Transverse colon (tissue), 4 donors: ENCODE results near the gene C1orf198. TPM values are rescaled to one million over a fixed set of nuclear protein-coding genes. Genes with fewer than 3 reads are reported as not detected.

Source experiments
- DNase-seq: peaks from one replicate; pipeline ENCODE4 v3.0.0-alpha.2; 2019
- H3K27ac ChIP-seq, 4 donors: fragments of 200-600 bp; sonication (generic); 2 replicates each; pipeline ENCODE4 v1.5.1; 2016 to 2018; ENCODE audit warnings: inconsistent platforms in 4 of 4
- H3K27me3 ChIP-seq: fragments of 200-600 bp; sonication (generic); 2 replicates; pipeline ENCODE4 v1.5.1; 2017; ENCODE audit warnings: inconsistent platforms
- H3K36me3 ChIP-seq, 4 donors: fragments of 200-600 bp; sonication (generic); 2 replicates each; pipeline ENCODE4 v1.5.1; 2017 to 2019; ENCODE audit warnings: inconsistent platforms in 4 of 4
- H3K4me1 ChIP-seq, 4 donors: fragments of 200-600 bp; sonication (generic); 2 replicates each; pipeline ENCODE4 v1.5.1; 2017 to 2020; ENCODE audit warnings: inconsistent platforms in 4 of 4
- H3K4me3 ChIP-seq, 4 donors: fragments of 200-600 bp; sonication (generic); 1 replicate in 1 of 4; 2 replicates in 3 of 4; pipeline versions ENCODE4 v1.5.1 to v1.6.1; 2017 to 2019; ENCODE audit warnings: inconsistent platforms in 4 of 4
- H3K9me3 ChIP-seq, 2 donors: fragments of 200-600 bp; sonication (generic); 2 replicates each; pipeline ENCODE4 v1.5.1; 2017 to 2019; ENCODE audit warnings: inconsistent platforms in 2 of 2
- CTCF ChIP-seq, 5 experiments: fragments of 200-600 bp in 3 of 5; fragments of 450-650 bp in 2 of 5; sonication (generic) in 3 of 5; IDR thresholded peaks; 1 replicate in 2 of 5; 2 replicates in 3 of 5; pipeline ENCODE4 v1.5.1; 2016 to 2017; ENCODE audit warnings: antibody characterized with exemption in 5 of 5, inconsistent platforms in 3 of 5, mild to moderate bottlenecking in 2 of 5, moderate library complexity in 1 of 5
- EP300 ChIP-seq: sonication (generic); formaldehyde crosslinking; IDR thresholded peaks from one replicate; pipeline ENCODE4 v1.6.1; 2017; ENCODE audit warnings: antibody characterized with exemption, low read depth
- POLR2A ChIP-seq: fragments of 450-650 bp; IDR thresholded peaks from one replicate; pipeline ENCODE4 v1.6.1; 2016; ENCODE audit warnings: antibody characterized with exemption, mild to moderate bottlenecking, moderate library complexity
- POLR2AphosphoS5 ChIP-seq, 3 donors: sonication (generic); formaldehyde crosslinking; IDR thresholded peaks; one replicate each; pipeline ENCODE4 v1.6.1; 2016; ENCODE audit warnings: antibody characterized with exemption in 3 of 3
- WGBS, 2 donors: methylation state at CpG; one replicate each; pipeline ENCODE4 v1.1.5; 2018; ENCODE audit warnings: low coverage in 1 of 2; 5-methylcytosine and 5-hydroxymethylcytosine counted together
- in situ Hi-C, 4 donors: fragments of 200-750 bp; cut with MboI; loops; one replicate each; pipeline versions ENCODE4 v1.15.0 to v1.15.1; 2017; ENCODE audit warnings: low sequenced_read_pairs in 3 of 4, low pct_ligation_motif_present in 1 of 4, low pct_unique_long_range_greater_than_20kb in 1 of 4
- intact Hi-C: fragments of 100-400 bp; cut with DNase I; formaldehyde crosslinking; loops from one replicate; pipeline ENCODE4 v1.15.1; 2023; ENCODE audit warnings: low total_unique reads
- total RNA-seq, 4 donors: library from RNA; depleted of rRNA; stranded (reverse); fragments of >200 nt; gene quantifications; one replicate each; pipeline ENCODE4 v1.1.0, GENCODE V29; 2016

C1orf198 gene
- total RNA-seq, 4 donors from 2014 or later: 10.8 to 26.7 (median 18.2) TPM

- in situ Hi-C loops: no loop called here
- H3K27me3 ChIP-seq: no peaks in the 10 kb centered on the region
- H3K36me3 ChIP-seq: peaks cover 0 to 5% (median 0%) of the 10 kb centered on the region in 4 donors
- intact Hi-C loops: no loop called here
- H3K4me3 ChIP-seq: no peak overlapping the region
- no peaks in the 10 kb centered on the region for H3K4me1 ChIP-seq
- WGBS, 2 donors: 95 to 100% methylated on average over 2 to 5 of the region's 5 CpGs
- TF ChIP-seq CTCF (IDR thresholded peaks at IDR 0.05) (no peak), EP300 (no peak), POLR2A (no peak), POLR2AphosphoS5 (IDR thresholded peaks at IDR 0.05) (no peak)
- no peak for DNase-seq
- no peaks in the 10 kb centered on the region for H3K9me3 ChIP-seq
- H3K27ac ChIP-seq: no peak overlapping the region
These were observed 31.5 kb downstream of the C1orf198 start for GRCh38 chr1:230836793-230837192.

GRCh38 chr1:230836347-230836746 lies 32.0 kb downstream of the C1orf198 start:
- no peak overlapping the region for H3K4me3 ChIP-seq
- H3K4me1 ChIP-seq: no peaks in the 10 kb centered on the region
- TF ChIP-seq CTCF (IDR thresholded peaks at IDR 0.05): no peak
- TF ChIP-seq POLR2A: no peak
- TF ChIP-seq EP300: no peak
- TF ChIP-seq POLR2AphosphoS5 (IDR thresholded peaks at IDR 0.05): no peak
- in situ Hi-C loops (no loop called here), intact Hi-C loops (no loop called here)
- H3K9me3 ChIP-seq: no peaks in the 10 kb centered on the region
- H3K36me3 ChIP-seq: peaks cover 0 to 5% (median 0%) of the 10 kb centered on the region in 4 donors
- WGBS, 2 donors: 91 to 96% methylated on average over 4 to 5 of the region's 5 CpGs
- H3K27me3 ChIP-seq: no peaks in the 10 kb centered on the region
- no peak for DNase-seq
- no peak overlapping the region for H3K27ac ChIP-seq

- 45 to 49% methylated on average over 3 of the region's 3 CpGs for WGBS, 2 donors
- H3K4me1 ChIP-seq: no peaks in the 10 kb centered on the region
- H3K27me3 ChIP-seq: no peaks in the 10 kb centered on the region
- intact Hi-C loops: no loop called here
- no peak overlapping the region for H3K27ac ChIP-seq
- no peak for TF ChIP-seq POLR2AphosphoS5 (IDR thresholded peaks at IDR 0.05)
- TF ChIP-seq POLR2A: no peak
- no peak for TF ChIP-seq EP300
- TF ChIP-seq CTCF (IDR thresholded peaks at IDR 0.05): no peak
- no peak overlapping the region for H3K4me3 ChIP-seq
- in situ Hi-C loops: no loop called here
- H3K36me3 ChIP-seq: peaks cover 0 to 5% (median 0%) of the 10 kb centered on the region in 4 donors
- no peaks in the 10 kb centered on the region for H3K9me3 ChIP-seq
- DNase-seq: no peak
These were observed 34.0 kb downstream of the C1orf198 start for GRCh38 chr1:230834292-230834691.

- 78 to 97% methylated on average over 3 of the region's 3 CpGs for WGBS, 2 donors
- Histone ChIP-seq H3K4me3 (no peak overlapping the region), H3K9me3 (no peaks in the 10 kb centered on the region), H3K36me3 (peaks cover 0 to 2% (median 0%) of the 10 kb centered on the region in 4 donors), H3K4me1 (no peaks in the 10 kb centered on the region), H3K27me3 (no peaks in the 10 kb centered on the region), H3K27ac (no peak overlapping the region)
- DNase-seq: no peak
- in situ Hi-C loops (no loop called here), intact Hi-C loops (no loop called here)
- TF ChIP-seq POLR2A (no peak), POLR2AphosphoS5 (IDR thresholded peaks at IDR 0.05) (no peak)
These were observed 34.8 kb downstream of the C1orf198 start for GRCh38 chr1:230833511-230833910.

GRCh38 chr1:230832476-230832875 lies 35.8 kb downstream of the C1orf198 start:
- no peak for TF ChIP-seq CTCF (IDR thresholded peaks at IDR 0.05)
- TF ChIP-seq EP300: no peak
- TF ChIP-seq POLR2AphosphoS5 (IDR thresholded peaks at IDR 0.05): no peak
- no peak for TF ChIP-seq POLR2A

More at GRCh38 chr1:230832476-230832875, 35.8 kb downstream of the C1orf198 start:
- in situ Hi-C loops (no loop called here), intact Hi-C loops (no loop called here)
- H3K36me3 ChIP-seq: no peaks in the 10 kb centered on the region
- no peaks in the 10 kb centered on the region for H3K4me1 ChIP-seq
- no peak overlapping the region for H3K27ac ChIP-seq
- 64 to 92% methylated on average over 1 of the region's 1 CpG for WGBS, 2 donors
- no peak overlapping the region for H3K4me3 ChIP-seq
- DNase-seq: no peak
- no peaks in the 10 kb centered on the region for H3K9me3 ChIP-seq
- no peaks in the 10 kb centered on the region for H3K27me3 ChIP-seq
